SK-N-SH (cell line): ENCODE measurements around the gene TBL1X. TPM values are rescaled to one million over a fixed set of nuclear protein-coding genes. Genes with fewer than 3 reads are reported as not detected.

Source experiments
- CTCF ChIA-PET: fragments of 300-600, 350-600 bp; formaldehyde crosslinking; extraction: SDS; loops from one replicate; lab custom pipeline; 2021; lab: Yijun Ruan, JAX
- POLR2A ChIA-PET: fragments of 350-600 bp; sonication (Branson Sonifier 250); formaldehyde crosslinking; extraction: SDS; loops from one replicate; lab custom pipeline; 2020; ENCODE audit warnings: antibody characterized with exemption, inconsistent platforms; lab: Yijun Ruan, JAX
- DNase-seq: peaks from one replicate; pipeline ENCODE4 v3.0.0; 2012
- H2AFZ ChIP-seq: fragments of 200-600 bp; sonication (generic); 2 replicates; pipeline ENCODE4 v1.8.1; 2016; ENCODE audit warnings: antibody characterized with exemption, mild to moderate bottlenecking, low read depth
- H3F3A ChIP-seq: fragments of 200-600 bp; sonication (generic); replicated peaks from 2 replicates; pipeline ENCODE3; 2016; ENCODE audit warnings: antibody characterized with exemption, mild to moderate bottlenecking; ENCODE audit not compliant: insufficient read depth
- H3K27ac ChIP-seq, 2 experiments: fragments of 200-500 bp in 1 of 2; fragments of 200-600 bp in 1 of 2; sonication (Bioruptor generic) in 1 of 2; sonication (generic), shearing (Covaris generic) in 1 of 2; 2 replicates each; pipeline versions ENCODE4 v1.5.1 to v1.6.1; 2014 to 2016; ENCODE audit warnings: low read depth in 2 of 2, inconsistent platforms in 1 of 2, low read length in 1 of 2, mild to moderate bottlenecking in 1 of 2, mixed read lengths in 1 of 2
- H3K27me3 ChIP-seq: fragments of 200-600 bp; sonication (generic), shearing (Covaris generic); 2 replicates; pipeline ENCODE4 v1.6.1; 2016; ENCODE audit warnings: mixed run types; ENCODE audit not compliant: insufficient read depth
- H3K36me3 ChIP-seq, 2 experiments: fragments of 200-500 bp in 1 of 2; fragments of 200-600 bp in 1 of 2; sonication (Bioruptor generic) in 1 of 2; sonication (generic) in 1 of 2; replicated peaks in 1 of 2; 2 replicates each; pipeline versions ENCODE3 to v1.5.1; 2014 to 2016; ENCODE audit warnings: low read length in 1 of 2, mild to moderate bottlenecking in 1 of 2; ENCODE audit not compliant: insufficient read depth in 2 of 2, control insufficient read depth in 1 of 2
- H3K4me1 ChIP-seq, 2 experiments: fragments of 200-500 bp in 1 of 2; fragments of 200-600 bp in 1 of 2; sonication (Bioruptor generic) in 1 of 2; sonication (generic), shearing (Covaris generic) in 1 of 2; 2 replicates each; pipeline versions ENCODE4 v1.5.1 to v1.6.1; 2014 to 2016; ENCODE audit warnings: low read depth in 1 of 2, low read length in 1 of 2, mixed run types in 1 of 2; ENCODE audit not compliant: insufficient read depth in 2 of 2, control insufficient read depth in 1 of 2
- H3K4me2 ChIP-seq: fragments of 200-600 bp; sonication (generic), shearing (Covaris generic); 2 replicates; pipeline ENCODE4 v1.6.1; 2017; ENCODE audit warnings: mixed run types
- H3K4me3 ChIP-seq, 2 experiments: fragments of 200-500 bp in 1 of 2; fragments of 200-600 bp in 1 of 2; sonication (Bioruptor generic) in 1 of 2; sonication (generic), shearing (Covaris generic) in 1 of 2; 2 replicates each; pipeline versions ENCODE4 v1.5.1 to v1.8.1; 2014 to 2016; ENCODE audit warnings: low read depth in 2 of 2, inconsistent platforms in 1 of 2, low read length in 1 of 2, mild to moderate bottlenecking in 1 of 2, mixed read lengths in 1 of 2, moderate library complexity in 1 of 2
- H3K79me2 ChIP-seq: fragments of 200-600 bp; sonication (generic); 2 replicates; pipeline ENCODE4 v1.8.1; 2017; ENCODE audit warnings: mild to moderate bottlenecking; ENCODE audit not compliant: insufficient read depth
- H3K9ac ChIP-seq: fragments of 200-600 bp; sonication (generic); 2 replicates; pipeline ENCODE4 v1.6.1; 2017; ENCODE audit warnings: mixed run types
- H3K9me2 ChIP-seq: fragments of 200-600 bp; sonication (generic); 2 replicates; pipeline ENCODE4 v1.6.1; 2017; ENCODE audit warnings: mixed run types
- H3K9me3 ChIP-seq: fragments of 200-600 bp; sonication (generic); 2 replicates; pipeline ENCODE4 v1.6.1; 2017; ENCODE audit warnings: mixed run types, mild to moderate bottlenecking, moderate library complexity
- H4K20me1 ChIP-seq: fragments of 200-600 bp; sonication (generic); 2 replicates; pipeline ENCODE4 v1.6.1; 2017; ENCODE audit warnings: mild to moderate bottlenecking, mixed run types; ENCODE audit not compliant: insufficient read depth
- FOSL2 ChIP-seq: IDR thresholded peaks from 2 replicates; pipeline ENCODE4 v1.4.0; 2012; ENCODE audit warnings: low read depth, mild to moderate bottlenecking, moderate library complexity, borderline replicate concordance
- GATA2 ChIP-seq: sonication (generic); formaldehyde crosslinking; IDR thresholded peaks from 2 replicates; pipeline ENCODE4 v1.5.0; 2020; ENCODE audit warnings: mild to moderate bottlenecking, missing genetic modification reagents
- JUND ChIP-seq: IDR thresholded peaks from 2 replicates; pipeline ENCODE4 v1.4.0; 2012
- NRF1 ChIP-seq: IDR thresholded peaks from 2 replicates; pipeline ENCODE4 v1.6.1; 2012; ENCODE audit warnings: low read depth, mild to moderate bottlenecking, low read length
- RCOR1 ChIP-seq: fragments of 150-350 bp; IDR thresholded peaks from 2 replicates; pipeline ENCODE4 v1.6.1; 2017; ENCODE audit warnings: antibody characterized with exemption, low read length
- SIN3A ChIP-seq: IDR thresholded peaks from 2 replicates; pipeline ENCODE4 v1.6.1; 2012; ENCODE audit warnings: low read depth, mild to moderate bottlenecking, low read length, moderate library complexity, borderline replicate concordance
- TAF1 ChIP-seq: IDR thresholded peaks from 2 replicates; pipeline ENCODE4 v1.6.1; 2012; ENCODE audit warnings: low read depth, mild to moderate bottlenecking, low read length, moderate library complexity, borderline replicate concordance
- TCF12 ChIP-seq: IDR thresholded peaks from 2 replicates; pipeline ENCODE4 v1.4.0; 2012
- WGBS: methylation state at CpG from one replicate; pipeline ENCODE4 v1.1.6; 2017; ENCODE audit warnings: low lambda C conversion rate; 5-methylcytosine and 5-hydroxymethylcytosine counted together
- polyA plus RNA-seq, 3 experiments: library from polyadenylated mRNA; depleted of rRNA; stranded (reverse); fragments of >200 nt; gene quantifications; 2 replicates each; pipeline ENCODE4 v1.2.3, GENCODE V29; 2012
- TF ChIP-seq, protein P1 (sequence below): fragments of 200-600 bp; sonication (generic); IDR thresholded peaks from 2 replicates; pipeline ENCODE4 v1.6.1; 2017; ENCODE audit warnings: antibody characterized with exemption, mild to moderate bottlenecking, moderate library complexity
- TF ChIP-seq, protein P2 (sequence below): IDR thresholded peaks from 2 replicates; pipeline ENCODE4 v1.4.0; 2012; ENCODE audit warnings: low read depth, borderline replicate concordance
- TF ChIP-seq, protein P3 (sequence below): fragments of 150-350 bp; IDR thresholded peaks from 2 replicates; pipeline ENCODE4 v1.6.1; 2016; ENCODE audit warnings: mild to moderate bottlenecking, low read depth, low read length
- TF ChIP-seq, protein P4 (sequence below): IDR thresholded peaks from 2 replicates; pipeline ENCODE4 v1.4.0; 2012; ENCODE audit warnings: low read depth
- TF ChIP-seq, protein P5 (sequence below): IDR thresholded peaks from 2 replicates; pipeline ENCODE4; 2012

TBL1X gene
- polyA plus RNA-seq, 1 of the 3 experiments (the other 2 are of a cell fraction), result 10.6 TPM

DNA sequence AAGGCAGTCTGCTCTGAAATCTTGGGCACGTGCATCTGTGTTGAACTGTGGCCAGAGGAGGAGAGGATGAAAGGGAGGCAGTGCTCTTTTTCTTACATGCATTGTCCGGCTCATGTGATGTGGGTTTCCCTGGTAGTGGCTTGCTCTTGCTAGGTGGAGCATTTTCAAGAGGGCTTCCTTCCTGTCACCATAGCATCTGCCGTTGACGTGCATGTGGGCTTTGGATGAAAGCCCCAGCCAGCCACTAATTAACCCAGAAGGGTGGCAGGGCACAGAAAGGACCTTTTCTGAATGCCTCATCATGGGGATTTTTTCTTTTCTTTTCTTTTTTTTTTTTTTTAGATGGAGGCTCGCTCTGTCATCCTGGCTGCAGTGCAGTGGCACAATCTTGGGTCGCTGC, 179.5 kb downstream of the TBL1X start:
- TF ChIP-seq TAF1, result no peak
- TF ChIP-seq, protein P1, sequence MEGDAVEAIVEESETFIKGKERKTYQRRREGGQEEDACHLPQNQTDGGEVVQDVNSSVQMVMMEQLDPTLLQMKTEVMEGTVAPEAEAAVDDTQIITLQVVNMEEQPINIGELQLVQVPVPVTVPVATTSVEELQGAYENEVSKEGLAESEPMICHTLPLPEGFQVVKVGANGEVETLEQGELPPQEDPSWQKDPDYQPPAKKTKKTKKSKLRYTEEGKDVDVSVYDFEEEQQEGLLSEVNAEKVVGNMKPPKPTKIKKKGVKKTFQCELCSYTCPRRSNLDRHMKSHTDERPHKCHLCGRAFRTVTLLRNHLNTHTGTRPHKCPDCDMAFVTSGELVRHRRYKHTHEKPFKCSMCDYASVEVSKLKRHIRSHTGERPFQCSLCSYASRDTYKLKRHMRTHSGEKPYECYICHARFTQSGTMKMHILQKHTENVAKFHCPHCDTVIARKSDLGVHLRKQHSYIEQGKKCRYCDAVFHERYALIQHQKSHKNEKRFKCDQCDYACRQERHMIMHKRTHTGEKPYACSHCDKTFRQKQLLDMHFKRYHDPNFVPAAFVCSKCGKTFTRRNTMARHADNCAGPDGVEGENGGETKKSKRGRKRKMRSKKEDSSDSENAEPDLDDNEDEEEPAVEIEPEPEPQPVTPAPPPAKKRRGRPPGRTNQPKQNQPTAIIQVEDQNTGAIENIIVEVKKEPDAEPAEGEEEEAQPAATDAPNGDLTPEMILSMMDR, result no peak
- no peak for TF ChIP-seq FOSL2
- TF ChIP-seq, protein P2, sequence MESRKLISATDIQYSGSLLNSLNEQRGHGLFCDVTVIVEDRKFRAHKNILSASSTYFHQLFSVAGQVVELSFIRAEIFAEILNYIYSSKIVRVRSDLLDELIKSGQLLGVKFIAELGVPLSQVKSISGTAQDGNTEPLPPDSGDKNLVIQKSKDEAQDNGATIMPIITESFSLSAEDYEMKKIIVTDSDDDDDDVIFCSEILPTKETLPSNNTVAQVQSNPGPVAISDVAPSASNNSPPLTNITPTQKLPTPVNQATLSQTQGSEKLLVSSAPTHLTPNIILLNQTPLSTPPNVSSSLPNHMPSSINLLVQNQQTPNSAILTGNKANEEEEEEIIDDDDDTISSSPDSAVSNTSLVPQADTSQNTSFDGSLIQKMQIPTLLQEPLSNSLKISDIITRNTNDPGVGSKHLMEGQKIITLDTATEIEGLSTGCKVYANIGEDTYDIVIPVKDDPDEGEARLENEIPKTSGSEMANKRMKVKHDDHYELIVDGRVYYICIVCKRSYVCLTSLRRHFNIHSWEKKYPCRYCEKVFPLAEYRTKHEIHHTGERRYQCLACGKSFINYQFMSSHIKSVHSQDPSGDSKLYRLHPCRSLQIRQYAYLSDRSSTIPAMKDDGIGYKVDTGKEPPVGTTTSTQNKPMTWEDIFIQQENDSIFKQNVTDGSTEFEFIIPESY, result no peak
- TF ChIP-seq JUND, result no peak
- TF ChIP-seq, protein P3, sequence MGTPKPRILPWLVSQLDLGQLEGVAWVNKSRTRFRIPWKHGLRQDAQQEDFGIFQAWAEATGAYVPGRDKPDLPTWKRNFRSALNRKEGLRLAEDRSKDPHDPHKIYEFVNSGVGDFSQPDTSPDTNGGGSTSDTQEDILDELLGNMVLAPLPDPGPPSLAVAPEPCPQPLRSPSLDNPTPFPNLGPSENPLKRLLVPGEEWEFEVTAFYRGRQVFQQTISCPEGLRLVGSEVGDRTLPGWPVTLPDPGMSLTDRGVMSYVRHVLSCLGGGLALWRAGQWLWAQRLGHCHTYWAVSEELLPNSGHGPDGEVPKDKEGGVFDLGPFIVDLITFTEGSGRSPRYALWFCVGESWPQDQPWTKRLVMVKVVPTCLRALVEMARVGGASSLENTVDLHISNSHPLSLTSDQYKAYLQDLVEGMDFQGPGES, result no peak
- TF ChIP-seq SIN3A, result no peak
- no peak for TF ChIP-seq NRF1
- no peak for TF ChIP-seq RCOR1
- TF ChIP-seq, protein P4, sequence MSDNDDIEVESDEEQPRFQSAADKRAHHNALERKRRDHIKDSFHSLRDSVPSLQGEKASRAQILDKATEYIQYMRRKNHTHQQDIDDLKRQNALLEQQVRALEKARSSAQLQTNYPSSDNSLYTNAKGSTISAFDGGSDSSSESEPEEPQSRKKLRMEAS, result no peak
- TF ChIP-seq GATA2 (CRISPR knock-in tag), result no peak
- TF ChIP-seq, protein P5, sequence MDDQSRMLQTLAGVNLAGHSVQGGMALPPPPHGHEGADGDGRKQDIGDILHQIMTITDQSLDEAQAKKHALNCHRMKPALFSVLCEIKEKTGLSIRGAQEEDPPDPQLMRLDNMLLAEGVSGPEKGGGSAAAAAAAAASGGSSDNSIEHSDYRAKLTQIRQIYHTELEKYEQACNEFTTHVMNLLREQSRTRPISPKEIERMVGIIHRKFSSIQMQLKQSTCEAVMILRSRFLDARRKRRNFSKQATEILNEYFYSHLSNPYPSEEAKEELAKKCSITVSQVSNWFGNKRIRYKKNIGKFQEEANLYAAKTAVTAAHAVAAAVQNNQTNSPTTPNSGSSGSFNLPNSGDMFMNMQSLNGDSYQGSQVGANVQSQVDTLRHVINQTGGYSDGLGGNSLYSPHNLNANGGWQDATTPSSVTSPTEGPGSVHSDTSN, result no peak
- no peak for TF ChIP-seq TCF12

More for the DNA sequence above, 179.5 kb downstream of the TBL1X start:
- H2AFZ ChIP-seq, result no peak overlapping the region
- H3K9ac ChIP-seq, result no peak overlapping the region
- no peaks in the 10 kb centered on the region for H4K20me1 ChIP-seq
- 43% methylated on average over 6 of the region's 6 CpGs for WGBS
- DNase-seq, result no peak
- no peak overlapping the region for H3K27ac ChIP-seq
- no peaks in the 10 kb centered on the region; a peak in 1 of 4 replicates for H3K4me1 ChIP-seq
- no peaks in the 10 kb centered on the region for H3K36me3 ChIP-seq
- no peaks in the 10 kb centered on the region for H3F3A ChIP-seq
- no peaks in the 10 kb centered on the region for H3K9me2 ChIP-seq
- H3K9me3 ChIP-seq, result no peaks in the 10 kb centered on the region
- no peak overlapping the region for H3K4me3 ChIP-seq
- POLR2A ChIA-PET, result no interaction called here
- no peaks in the 10 kb centered on the region for H3K79me2 ChIP-seq
- H3K27me3 ChIP-seq, result no peaks in the 10 kb centered on the region; the same call in 1 of the 2 replicates
- CTCF ChIA-PET, result no interaction called here
- H3K4me2 ChIP-seq, result no peak overlapping the region
